ENCODE data around the gene DR1.

The DR1 gene

DNA sequence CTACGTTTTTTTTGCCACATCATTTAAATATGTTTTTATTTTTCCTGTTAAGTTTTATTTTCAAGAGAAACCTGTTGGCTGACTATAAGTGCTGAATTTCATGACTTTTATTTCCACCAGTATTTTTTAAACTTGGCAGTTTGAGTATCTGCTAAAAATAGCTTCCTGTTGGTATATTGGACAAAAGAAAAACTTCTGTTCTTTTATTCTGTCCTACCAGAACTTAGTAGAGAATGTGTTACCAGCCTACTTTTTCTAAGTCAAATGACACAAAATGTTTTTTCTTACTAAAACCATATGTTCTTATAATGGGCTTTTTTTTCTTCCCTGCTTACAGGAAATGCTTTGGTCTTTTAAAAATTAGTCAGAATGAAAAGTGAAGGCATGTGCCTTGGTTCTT is 7.6 kb downstream of the DR1 start:
- DNase-seq (ENCODE audit: extremely low read depth, insufficient read length), result no peak
- Histone ChIP-seq H3K27me3 (replicated peaks; ENCODE audit: control insufficient read depth, insufficient read depth, low read length) (no peaks in the 10 kb centered on the region), H3K4me3 (replicated peaks; ENCODE audit: low read depth, low read length) (no peak overlapping the region), H3K36me3 (ENCODE audit: control insufficient read depth, insufficient read depth, low read length) (peaks cover 6% of the 10 kb centered on the region)
- TF ChIP-seq, protein P1, sequence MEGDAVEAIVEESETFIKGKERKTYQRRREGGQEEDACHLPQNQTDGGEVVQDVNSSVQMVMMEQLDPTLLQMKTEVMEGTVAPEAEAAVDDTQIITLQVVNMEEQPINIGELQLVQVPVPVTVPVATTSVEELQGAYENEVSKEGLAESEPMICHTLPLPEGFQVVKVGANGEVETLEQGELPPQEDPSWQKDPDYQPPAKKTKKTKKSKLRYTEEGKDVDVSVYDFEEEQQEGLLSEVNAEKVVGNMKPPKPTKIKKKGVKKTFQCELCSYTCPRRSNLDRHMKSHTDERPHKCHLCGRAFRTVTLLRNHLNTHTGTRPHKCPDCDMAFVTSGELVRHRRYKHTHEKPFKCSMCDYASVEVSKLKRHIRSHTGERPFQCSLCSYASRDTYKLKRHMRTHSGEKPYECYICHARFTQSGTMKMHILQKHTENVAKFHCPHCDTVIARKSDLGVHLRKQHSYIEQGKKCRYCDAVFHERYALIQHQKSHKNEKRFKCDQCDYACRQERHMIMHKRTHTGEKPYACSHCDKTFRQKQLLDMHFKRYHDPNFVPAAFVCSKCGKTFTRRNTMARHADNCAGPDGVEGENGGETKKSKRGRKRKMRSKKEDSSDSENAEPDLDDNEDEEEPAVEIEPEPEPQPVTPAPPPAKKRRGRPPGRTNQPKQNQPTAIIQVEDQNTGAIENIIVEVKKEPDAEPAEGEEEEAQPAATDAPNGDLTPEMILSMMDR (IDR thresholded peaks at IDR 0.05; ENCODE audit: insufficient read depth, low read length, poor library complexity, severe bottlenecking), result no peak

DNA sequence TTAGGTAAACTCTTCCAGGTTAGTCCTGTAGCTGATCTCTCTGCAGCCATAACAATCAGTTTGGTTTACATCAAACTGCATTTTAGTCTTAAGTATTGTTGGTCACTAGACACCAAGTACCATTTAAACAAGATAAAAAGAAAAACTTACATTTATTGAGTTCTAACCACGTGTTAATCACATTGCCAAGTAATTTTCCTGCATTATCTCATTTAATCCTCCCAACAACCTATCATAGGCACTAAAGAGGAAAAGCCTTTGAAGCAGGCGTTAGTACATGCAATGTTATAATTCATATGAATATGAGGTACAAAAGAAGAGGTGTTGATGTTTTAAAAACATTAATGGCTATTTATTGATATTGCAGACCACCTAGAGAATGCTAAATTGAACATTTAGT is 9.0 kb downstream of the DR1 start:
- H3K4me3 ChIP-seq (replicated peaks; ENCODE audit: low read depth, low read length), result no peak overlapping the region
- H3K36me3 ChIP-seq (ENCODE audit: control insufficient read depth, insufficient read depth, low read length), result peaks cover 7% of the 10 kb centered on the region
- TF ChIP-seq, protein P1 (IDR thresholded peaks at IDR 0.05; ENCODE audit: insufficient read depth, low read length, poor library complexity, severe bottlenecking), result no peak
- no peak for DNase-seq (ENCODE audit: extremely low read depth, insufficient read length)
- no peaks in the 10 kb centered on the region for H3K27me3 ChIP-seq (replicated peaks; ENCODE audit: control insufficient read depth, insufficient read depth, low read length)

DNA sequence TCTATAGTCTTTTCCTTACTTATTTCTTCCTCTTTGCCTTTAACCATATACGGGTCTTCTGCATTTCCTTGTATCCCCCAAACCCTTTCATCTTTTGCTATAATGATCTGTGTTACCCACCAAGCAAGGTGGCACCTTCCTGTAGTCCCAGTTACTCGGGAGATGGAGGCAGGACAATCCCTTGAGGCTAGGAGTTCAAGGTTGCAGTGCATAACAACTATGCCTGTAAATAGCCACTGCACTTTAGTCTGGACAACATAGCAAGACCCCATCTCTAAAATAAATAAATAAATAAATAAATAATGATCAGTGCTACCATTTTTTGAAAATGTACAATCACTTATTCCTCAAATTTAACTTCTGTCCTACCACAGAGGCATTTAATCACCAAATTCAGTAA is 11.5 kb downstream of the DR1 start:
- Histone ChIP-seq H3K4me3 (replicated peaks; ENCODE audit: low read depth, low read length) (no peak overlapping the region), H3K27me3 (replicated peaks; ENCODE audit: control insufficient read depth, insufficient read depth, low read length) (no peaks in the 10 kb centered on the region), H3K36me3 (ENCODE audit: control insufficient read depth, insufficient read depth, low read length) (peaks cover 7% of the 10 kb centered on the region)
- no peak for DNase-seq (ENCODE audit: extremely low read depth, insufficient read length)
- TF ChIP-seq, protein P1 (IDR thresholded peaks at IDR 0.05; ENCODE audit: insufficient read depth, low read length, poor library complexity, severe bottlenecking), result no peak

DNA sequence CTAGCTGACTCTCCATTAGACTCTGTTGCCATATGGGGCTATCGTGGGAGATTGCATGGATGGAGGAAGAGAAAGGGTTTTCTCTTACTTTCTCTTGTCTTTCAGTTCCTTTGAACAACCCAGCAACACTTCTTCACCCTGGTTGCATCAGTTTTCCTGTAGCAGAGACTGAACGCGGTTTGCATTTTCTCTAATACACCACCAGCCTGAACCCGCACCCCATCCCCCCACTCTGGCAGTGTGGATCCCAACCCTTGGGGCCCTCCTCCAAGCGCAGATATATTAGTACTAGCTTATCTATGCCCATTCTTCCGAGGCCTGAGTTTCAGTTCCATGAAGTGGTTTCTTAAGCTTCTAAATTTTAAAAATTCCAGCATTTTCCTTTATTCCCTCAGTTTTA is 12.6 kb downstream of the DR1 start:
- DNase-seq (ENCODE audit: extremely low read depth, insufficient read length), result no peak
- Histone ChIP-seq H3K36me3 (ENCODE audit: control insufficient read depth, insufficient read depth, low read length) (peaks cover 7% of the 10 kb centered on the region), H3K4me3 (replicated peaks; ENCODE audit: low read depth, low read length) (no peak overlapping the region), H3K27me3 (replicated peaks; ENCODE audit: control insufficient read depth, insufficient read depth, low read length) (no peaks in the 10 kb centered on the region)
- TF ChIP-seq, protein P1 (IDR thresholded peaks at IDR 0.05; ENCODE audit: insufficient read depth, low read length, poor library complexity, severe bottlenecking), result no peak

DNA sequence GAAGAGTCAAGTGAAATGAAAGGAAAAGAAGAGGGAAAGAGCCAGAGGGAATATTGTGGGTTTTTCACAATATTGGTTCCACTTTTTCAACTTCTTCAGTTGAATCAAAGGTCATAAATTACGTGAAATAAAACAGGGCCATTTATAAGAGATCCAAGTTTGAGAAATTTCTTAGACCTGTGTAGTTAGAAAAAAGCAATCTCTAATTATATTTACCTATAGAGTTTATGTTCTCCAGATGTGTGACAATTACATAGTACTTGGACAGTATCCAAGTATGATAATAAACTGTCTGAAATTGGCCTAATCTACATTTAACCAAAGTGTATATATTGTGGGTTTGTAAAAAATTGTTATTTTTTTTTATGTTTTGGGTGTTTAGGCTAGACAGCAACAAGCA is 14.4 kb downstream of the DR1 start:
- no peak for DNase-seq (ENCODE audit: extremely low read depth, insufficient read length)
- H3K4me3 ChIP-seq (replicated peaks; ENCODE audit: low read depth, low read length), result no peak overlapping the region
- TF ChIP-seq, protein P1 (IDR thresholded peaks at IDR 0.05; ENCODE audit: insufficient read depth, low read length, poor library complexity, severe bottlenecking), result no peak
- no peaks in the 10 kb centered on the region for H3K27me3 ChIP-seq (replicated peaks; ENCODE audit: control insufficient read depth, insufficient read depth, low read length)
- H3K36me3 ChIP-seq (ENCODE audit: control insufficient read depth, insufficient read depth, low read length), result peaks cover 8% of the 10 kb centered on the region

DNA sequence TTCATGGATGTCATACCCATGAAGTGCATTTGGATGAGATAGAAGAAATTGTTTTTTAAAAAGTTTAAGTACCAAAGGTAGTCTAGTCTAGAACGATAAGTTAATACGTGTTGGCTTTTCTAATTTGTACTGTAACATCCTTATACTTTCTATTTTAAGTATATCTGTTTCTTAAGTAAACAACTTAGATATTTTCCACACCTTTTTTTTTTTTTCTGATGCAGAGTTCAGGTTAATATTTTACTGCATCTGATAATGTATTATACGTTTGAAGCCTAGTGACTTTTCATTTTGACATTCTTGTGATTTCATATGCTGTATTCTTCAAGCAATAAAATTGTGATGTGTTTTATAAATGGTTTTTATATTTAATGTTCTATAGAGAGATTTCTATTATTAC is 16.5 kb downstream of the DR1 start:
- no peak overlapping the region for H3K4me3 ChIP-seq (replicated peaks; ENCODE audit: low read depth, low read length)
- no peak for DNase-seq (ENCODE audit: extremely low read depth, insufficient read length)
- peaks cover 9% of the 10 kb centered on the region for H3K36me3 ChIP-seq (ENCODE audit: control insufficient read depth, insufficient read depth, low read length)
- no peaks in the 10 kb centered on the region for H3K27me3 ChIP-seq (replicated peaks; ENCODE audit: control insufficient read depth, insufficient read depth, low read length)
- TF ChIP-seq, protein P1 (IDR thresholded peaks at IDR 0.05; ENCODE audit: insufficient read depth, low read length, poor library complexity, severe bottlenecking), result no peak
